Tibial artery (tissue), 4 donors: ENCODE measurements around the gene KCNIP4.

ENCODE experiments used
- DNase-seq, 2 donors: peaks; one replicate each; pipeline ENCODE4 v3.0.0-alpha.2; 2019
- H3K27ac ChIP-seq, 2 donors: fragments of 200-600 bp; sonication (generic) in 1 of 2; 1 replicate in 1 of 2; 2 replicates in 1 of 2; pipeline ENCODE4 v1.5.1; 2018 to 2019; ENCODE audit warnings: mild to moderate bottlenecking in 1 of 2
- H3K27me3 ChIP-seq, 2 donors: fragments of 200-600 bp; sonication (generic) in 1 of 2; one replicate each; pipeline versions ENCODE4 v1.5.1 to v1.6.0; 2016 to 2019
- H3K36me3 ChIP-seq, 3 donors: fragments of 200-600 bp; sonication (generic) in 2 of 3; one replicate each; pipeline ENCODE4 v1.5.1; 2016 to 2019; ENCODE audit warnings: mild to moderate bottlenecking in 2 of 3
- H3K4me1 ChIP-seq, 4 donors: fragments of 200-600 bp; sonication (generic) in 2 of 4; 1 replicate in 3 of 4; 2 replicates in 1 of 4; pipeline ENCODE4 v1.5.1; 2016 to 2019
- H3K4me3 ChIP-seq, 2 donors: fragments of 200-600 bp; sonication (generic) in 1 of 2; 1 replicate in 1 of 2; 2 replicates in 1 of 2; pipeline ENCODE4 v1.5.1; 2018 to 2019; ENCODE audit warnings: mild to moderate bottlenecking in 2 of 2
- H3K9me3 ChIP-seq, 3 donors: fragments of 200-600 bp; sonication (generic) in 1 of 3; one replicate each; pipeline ENCODE4 v1.5.1; 2016 to 2019
- intact Hi-C: fragments of 100-400 bp; cut with DNase I; formaldehyde crosslinking; loops from one replicate; pipeline ENCODE4 v1.15.0; 2023; ENCODE audit warnings: low total_unique reads
- TF ChIP-seq, protein P1 (sequence below), 2 experiments: fragments of 200-600 bp in 1 of 2; fragments of 450-650 bp in 1 of 2; IDR thresholded peaks; one replicate each; pipeline ENCODE4 v1.5.1; 2017 to 2019; ENCODE audit warnings: antibody characterized with exemption in 2 of 2, mild to moderate bottlenecking in 1 of 2, moderate library complexity in 1 of 2

The KCNIP4 gene

DNA sequence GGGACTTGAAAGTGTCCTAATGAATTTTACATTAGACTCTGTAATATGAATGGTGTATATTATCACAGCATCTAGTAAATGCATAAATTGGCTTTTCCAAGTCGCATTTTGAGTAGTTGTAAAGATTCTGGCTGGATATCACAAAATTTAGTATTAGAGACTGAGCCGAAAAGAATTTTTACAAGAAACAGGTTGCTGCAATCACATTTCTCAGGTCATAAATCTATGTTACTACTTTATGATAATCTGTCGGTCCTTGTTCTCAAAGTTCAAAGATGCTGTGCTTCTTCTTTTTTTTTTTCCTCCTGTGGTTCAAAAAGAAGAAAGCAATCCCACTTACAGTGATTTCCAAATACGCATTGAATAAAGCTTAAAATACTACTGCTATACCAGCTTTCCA, 253.4 kb downstream of the KCNIP4 start:
- no peak overlapping the region for H3K27ac ChIP-seq
- TF ChIP-seq, protein P1, sequence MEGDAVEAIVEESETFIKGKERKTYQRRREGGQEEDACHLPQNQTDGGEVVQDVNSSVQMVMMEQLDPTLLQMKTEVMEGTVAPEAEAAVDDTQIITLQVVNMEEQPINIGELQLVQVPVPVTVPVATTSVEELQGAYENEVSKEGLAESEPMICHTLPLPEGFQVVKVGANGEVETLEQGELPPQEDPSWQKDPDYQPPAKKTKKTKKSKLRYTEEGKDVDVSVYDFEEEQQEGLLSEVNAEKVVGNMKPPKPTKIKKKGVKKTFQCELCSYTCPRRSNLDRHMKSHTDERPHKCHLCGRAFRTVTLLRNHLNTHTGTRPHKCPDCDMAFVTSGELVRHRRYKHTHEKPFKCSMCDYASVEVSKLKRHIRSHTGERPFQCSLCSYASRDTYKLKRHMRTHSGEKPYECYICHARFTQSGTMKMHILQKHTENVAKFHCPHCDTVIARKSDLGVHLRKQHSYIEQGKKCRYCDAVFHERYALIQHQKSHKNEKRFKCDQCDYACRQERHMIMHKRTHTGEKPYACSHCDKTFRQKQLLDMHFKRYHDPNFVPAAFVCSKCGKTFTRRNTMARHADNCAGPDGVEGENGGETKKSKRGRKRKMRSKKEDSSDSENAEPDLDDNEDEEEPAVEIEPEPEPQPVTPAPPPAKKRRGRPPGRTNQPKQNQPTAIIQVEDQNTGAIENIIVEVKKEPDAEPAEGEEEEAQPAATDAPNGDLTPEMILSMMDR (IDR thresholded peaks at IDR 0.05) = no peak
- H3K4me1 ChIP-seq = no peaks in the 10 kb centered on the region
- H3K27me3 ChIP-seq = no peaks in the 10 kb centered on the region
- intact Hi-C loops = no loop called here
- DNase-seq = no peak
- no peak overlapping the region for H3K4me3 ChIP-seq
- no peaks in the 10 kb centered on the region for H3K36me3 ChIP-seq
- no peaks in the 10 kb centered on the region for H3K9me3 ChIP-seq

DNA sequence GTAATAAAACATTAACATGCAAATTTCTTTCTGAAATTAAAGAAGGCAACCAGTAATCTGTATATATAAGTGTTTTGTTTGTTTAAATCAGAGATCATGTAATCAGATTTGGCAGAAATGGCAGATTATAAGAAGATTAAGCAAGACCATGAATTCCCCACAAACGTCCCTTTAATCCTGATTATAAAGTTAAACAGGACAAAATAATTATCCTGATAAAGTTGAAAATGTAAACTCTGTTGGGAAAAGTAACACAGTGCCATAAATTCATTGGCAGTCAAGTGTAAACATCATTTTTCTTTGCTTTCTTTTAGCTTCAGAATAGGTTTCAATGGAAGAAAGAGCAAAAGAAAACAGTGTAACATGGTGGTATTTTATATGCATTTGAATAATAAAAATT, 256.3 kb downstream of the KCNIP4 start:
- Histone ChIP-seq H3K4me1 (no peaks in the 10 kb centered on the region), H3K9me3 (no peaks in the 10 kb centered on the region), H3K4me3 (no peak overlapping the region), H3K27me3 (no peaks in the 10 kb centered on the region), H3K27ac (no peak overlapping the region), H3K36me3 (no peaks in the 10 kb centered on the region)
- intact Hi-C loops = no loop called here
- DNase-seq = no peak
- TF ChIP-seq, protein P1 (IDR thresholded peaks at IDR 0.05) = no peak

DNA sequence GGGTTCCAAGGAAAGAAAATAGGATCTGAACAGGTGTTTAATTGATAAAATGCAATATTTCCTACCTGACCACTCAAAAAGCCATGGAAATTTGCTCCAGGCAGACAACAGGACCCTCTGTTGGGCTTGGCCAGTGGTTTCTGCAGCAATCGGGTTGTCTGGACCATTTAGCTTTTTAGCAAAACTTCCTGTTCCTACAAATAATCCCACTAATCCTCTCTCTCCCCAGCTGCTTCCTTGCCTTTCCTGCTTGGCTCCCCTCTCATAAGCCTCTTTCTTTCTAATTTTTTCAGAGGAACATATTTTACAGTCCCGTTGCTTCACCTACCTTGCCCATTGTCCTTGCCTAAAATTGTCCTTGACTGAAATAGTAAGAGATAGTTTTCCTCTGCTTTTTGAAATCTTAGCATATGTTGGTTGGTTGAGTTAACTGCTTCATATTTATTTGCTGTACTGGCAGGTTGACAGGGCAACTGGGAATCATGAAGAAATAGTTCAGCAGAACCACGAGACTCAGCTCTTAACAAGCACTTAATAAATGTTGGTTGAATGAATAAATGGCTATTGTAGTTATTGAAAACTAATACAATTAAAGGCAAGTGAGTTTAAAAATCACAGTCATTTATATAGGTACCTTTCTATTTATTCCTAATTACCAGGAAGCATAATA, 259.8 kb downstream of the KCNIP4 start:
- no peaks in the 10 kb centered on the region for H3K27me3 ChIP-seq
- H3K36me3 ChIP-seq = no peaks in the 10 kb centered on the region
- H3K4me3 ChIP-seq = no peak overlapping the region
- no peak overlapping the region for H3K27ac ChIP-seq
- H3K4me1 ChIP-seq = no peaks in the 10 kb centered on the region
- H3K9me3 ChIP-seq = no peaks in the 10 kb centered on the region
- intact Hi-C loops = no loop called here
- TF ChIP-seq, protein P1 (IDR thresholded peaks at IDR 0.05) = no peak
- no peak for DNase-seq

DNA sequence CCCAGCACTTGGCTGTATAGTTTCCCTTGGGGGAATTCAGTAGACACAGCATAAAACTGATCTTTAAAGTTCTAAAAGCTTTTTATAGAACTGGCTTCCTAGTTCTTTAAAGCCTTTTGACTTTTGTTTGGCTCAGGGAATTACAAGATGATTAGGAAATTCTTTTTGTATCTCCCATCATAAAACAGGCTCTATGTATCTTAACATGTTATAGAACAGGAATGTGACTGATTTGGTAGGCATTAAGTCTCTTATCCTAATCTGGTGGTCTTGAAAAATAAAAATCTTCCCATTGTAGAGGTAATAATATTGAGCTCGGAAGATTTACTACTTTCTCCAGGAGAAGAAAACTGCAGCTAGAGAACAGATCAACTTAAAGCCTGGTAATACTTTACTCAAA, 262.7 kb downstream of the KCNIP4 start:
- TF ChIP-seq, protein P1 (IDR thresholded peaks at IDR 0.05) = no peak
- H3K27ac ChIP-seq = no peak overlapping the region
- intact Hi-C loops = no loop called here
- H3K4me1 ChIP-seq = no peaks in the 10 kb centered on the region
- no peaks in the 10 kb centered on the region for H3K36me3 ChIP-seq
- H3K9me3 ChIP-seq = no peaks in the 10 kb centered on the region
- no peak for DNase-seq
- no peak overlapping the region for H3K4me3 ChIP-seq
- no peaks in the 10 kb centered on the region for H3K27me3 ChIP-seq

DNA sequence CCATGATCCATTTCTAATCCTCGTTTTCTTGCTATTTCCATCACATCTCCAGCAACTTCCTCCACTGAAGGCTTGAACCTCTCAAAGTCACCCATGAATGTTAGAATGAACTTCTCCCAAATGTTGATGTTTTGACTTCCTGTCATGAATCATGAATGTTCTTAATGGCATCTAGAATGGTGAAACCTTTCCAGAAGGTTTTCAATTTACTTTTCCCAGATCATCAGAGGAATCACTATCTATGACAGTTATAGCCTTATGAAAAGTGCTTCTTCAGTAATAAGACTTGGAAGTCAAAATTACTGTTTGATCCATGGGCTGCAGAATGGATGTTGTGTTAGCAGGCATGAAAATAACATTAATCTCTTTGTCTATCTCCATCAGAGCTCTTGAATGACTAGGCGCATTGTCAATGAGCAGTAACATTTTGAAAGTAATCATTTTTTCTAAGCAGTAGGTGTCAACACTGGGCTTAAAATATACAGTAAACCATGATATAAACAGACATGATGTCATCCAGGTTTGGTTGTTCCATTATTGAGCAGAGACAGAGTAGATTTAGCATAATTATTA, 268.2 kb downstream of the KCNIP4 start:
- H3K36me3 ChIP-seq = no peaks in the 10 kb centered on the region
- H3K27ac ChIP-seq = no peak overlapping the region
- no peaks in the 10 kb centered on the region for H3K9me3 ChIP-seq
- intact Hi-C loops = no loop called here
- H3K27me3 ChIP-seq = no peaks in the 10 kb centered on the region
- no peaks in the 10 kb centered on the region for H3K4me1 ChIP-seq
- no peak overlapping the region for H3K4me3 ChIP-seq
- TF ChIP-seq, protein P1 (IDR thresholded peaks at IDR 0.05) = no peak
- no peak for DNase-seq
